Inflammatory macrophage treated with lipopolysaccharide for 1 hour (primary cell): Measurements from ENCODE around the gene ADCY1.

Experiments
- DNase-seq, 2 donors: peaks; one replicate each; pipeline ENCODE4 v3.0.0-alpha.2; 2020 to 2022

ADCY1 gene

DNA sequence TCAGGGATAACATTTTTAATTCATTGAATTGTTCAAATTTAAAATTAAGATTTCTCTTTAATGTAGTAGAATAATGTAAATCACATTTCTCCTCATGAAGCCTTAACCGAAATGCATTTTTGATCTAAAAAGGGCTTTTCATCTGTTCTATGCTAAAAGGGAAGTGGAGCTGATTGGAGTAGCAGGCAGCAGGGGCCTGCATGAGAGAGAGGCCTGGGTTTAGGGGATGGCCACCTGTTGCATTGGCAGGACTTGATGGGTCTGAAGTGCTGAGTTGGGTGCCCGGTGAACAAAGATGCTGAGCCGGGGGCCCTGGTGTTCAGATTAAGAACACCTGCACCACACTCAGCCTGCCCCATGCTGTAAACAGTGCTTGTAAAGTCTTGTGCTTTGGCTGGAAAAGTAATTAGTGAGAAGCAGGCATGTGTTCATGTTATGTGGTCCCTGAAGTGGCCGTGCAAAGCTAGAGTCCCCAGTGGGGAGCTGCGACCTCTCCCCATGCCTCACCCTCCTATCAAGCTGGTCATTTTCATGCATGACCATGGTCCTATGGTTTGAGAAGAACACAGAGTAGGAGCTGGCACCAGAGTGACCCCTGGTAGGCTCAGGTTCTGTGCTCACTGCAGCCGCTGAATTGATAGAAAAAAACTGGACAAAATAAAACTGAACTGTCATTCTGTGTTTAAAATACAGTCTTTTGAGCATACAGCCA lies 124.3 kb downstream of the ADCY1 start:
- no peak for DNase-seq

GRCh38 chr7:45699015-45699309 lies 124.8 kb downstream of the ADCY1 start:
- DNase-seq: no peak

GRCh38 chr7:45699726-45700390 lies 125.7 kb downstream of the ADCY1 start:
- no peak for DNase-seq

DNA sequence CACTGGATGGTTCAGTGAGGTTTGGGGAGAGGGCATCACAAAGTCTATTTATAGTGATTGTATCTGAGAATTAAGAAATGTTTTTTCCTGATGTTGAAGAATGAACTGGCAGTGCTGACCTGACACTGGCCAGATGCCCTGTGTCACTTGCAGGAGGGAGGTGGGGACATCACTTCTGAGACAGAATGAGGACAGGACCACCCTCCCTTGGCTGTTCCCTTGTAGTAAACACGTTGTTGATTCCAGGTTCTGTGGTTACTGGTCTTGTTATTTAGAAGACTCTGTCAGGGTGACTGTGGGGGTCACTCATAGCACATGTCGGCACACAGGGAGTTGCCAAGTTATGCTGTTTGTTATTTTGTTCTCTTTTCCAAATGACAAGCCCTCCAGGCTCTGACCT lies 126.4 kb downstream of the ADCY1 start:
- no peak for DNase-seq

DNA sequence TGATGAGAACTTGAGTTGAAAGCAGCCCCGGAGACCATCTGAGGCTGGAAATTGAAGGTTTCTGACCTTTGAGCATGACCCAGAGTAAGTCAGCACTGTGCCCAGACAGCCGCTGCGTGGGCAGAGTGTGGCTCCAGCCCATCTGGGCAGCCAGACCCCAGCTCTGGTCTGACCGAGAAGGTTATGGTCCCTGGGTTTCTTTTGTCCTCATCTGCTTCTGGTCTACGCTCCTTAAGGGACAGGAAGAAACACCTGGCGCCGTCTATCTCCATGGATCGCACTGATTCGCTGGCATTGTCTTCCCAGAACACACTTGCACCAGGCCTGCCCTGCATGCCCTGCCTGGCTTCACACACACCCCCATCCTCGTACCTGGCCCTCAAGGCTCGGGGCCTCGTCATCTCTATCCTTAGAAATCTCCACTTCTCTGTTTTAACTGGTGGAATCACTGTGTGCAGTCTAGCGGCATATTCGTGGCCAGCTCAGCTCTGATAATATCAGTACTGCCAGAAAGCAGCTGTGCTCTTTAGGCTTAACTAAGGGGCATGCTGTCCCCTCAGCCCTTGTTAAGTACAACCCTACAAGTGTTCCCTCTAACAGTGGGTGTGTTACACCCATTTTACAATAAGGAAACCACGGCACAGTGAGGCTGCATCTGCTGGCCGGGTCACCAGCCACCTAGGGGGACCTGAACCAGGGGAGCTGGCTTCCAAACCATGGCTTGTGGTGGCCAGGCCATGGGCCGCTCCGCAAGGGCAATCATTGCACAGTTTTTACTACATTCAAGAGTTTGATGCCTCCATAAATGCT lies 127.7 kb downstream of the ADCY1 start:
- DNase-seq: no peak

- no peak for DNase-seq
Observed at GRCh38 chr7:45702751-45703150, 128.6 kb downstream of the ADCY1 start.

DNA sequence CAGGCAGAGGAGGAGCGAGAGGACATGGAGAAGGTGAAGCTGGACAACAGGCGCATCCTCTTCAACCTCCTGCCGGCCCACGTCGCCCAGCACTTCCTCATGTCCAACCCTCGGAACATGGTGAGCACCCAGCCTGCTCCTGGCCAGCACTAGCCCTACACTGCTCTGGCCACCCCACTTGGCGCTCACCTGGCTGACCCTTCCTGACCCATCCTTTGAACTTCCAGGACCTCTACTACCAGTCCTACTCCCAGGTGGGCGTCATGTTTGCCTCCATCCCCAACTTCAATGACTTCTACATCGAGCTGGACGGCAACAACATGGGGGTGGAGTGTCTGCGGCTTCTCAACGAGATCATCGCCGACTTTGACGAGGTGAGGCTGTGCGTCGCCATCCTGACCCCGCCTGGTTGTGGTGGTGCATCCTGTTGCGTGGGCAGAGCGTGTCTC lies 129.2 kb downstream of the ADCY1 start:
- no peak for DNase-seq

DNA sequence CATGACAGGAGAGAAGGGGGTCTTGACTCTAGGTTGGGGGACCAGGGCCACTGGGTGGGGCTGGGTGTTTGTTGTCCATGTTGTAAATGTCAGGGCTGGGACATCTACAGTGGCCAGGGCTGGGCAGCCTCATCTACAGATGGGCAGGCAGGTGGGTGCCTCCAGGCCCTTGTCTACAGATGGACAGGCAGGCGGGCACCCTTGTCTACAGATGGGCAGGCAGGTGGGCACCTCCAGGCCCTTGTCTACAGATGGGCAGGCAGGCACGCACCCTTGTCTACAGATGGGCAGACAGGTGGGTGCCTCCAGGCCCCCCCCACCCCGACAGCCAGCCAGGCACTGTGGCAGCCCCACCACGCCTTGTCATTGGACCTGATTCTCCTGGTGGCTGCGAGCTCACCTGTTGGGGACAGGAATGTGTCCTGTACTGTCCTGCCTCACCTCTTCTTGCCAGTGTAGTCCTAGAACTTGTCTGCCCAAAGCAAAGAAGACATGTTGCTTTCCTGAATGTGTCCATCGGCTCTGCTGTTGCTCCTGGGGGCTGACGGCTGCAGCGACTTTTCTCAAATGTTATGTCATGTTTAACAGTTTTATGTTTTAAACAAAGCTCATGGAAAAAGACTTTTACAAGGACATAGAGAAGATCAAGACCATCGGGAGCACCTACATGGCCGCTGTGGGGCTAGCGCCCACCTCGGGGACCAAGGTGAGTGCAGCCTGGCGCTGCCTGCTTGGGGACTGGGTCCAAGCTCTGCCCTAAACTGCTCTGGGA lies 129.9 kb downstream of the ADCY1 start:
- DNase-seq: no peak

GRCh38 chr7:45704683-45705016 lies 130.5 kb downstream of the ADCY1 start:
- no peak for DNase-seq

GRCh38 chr7:45708046-45708950 lies 134.1 kb downstream of the ADCY1 start:
- no peak for DNase-seq

DNA sequence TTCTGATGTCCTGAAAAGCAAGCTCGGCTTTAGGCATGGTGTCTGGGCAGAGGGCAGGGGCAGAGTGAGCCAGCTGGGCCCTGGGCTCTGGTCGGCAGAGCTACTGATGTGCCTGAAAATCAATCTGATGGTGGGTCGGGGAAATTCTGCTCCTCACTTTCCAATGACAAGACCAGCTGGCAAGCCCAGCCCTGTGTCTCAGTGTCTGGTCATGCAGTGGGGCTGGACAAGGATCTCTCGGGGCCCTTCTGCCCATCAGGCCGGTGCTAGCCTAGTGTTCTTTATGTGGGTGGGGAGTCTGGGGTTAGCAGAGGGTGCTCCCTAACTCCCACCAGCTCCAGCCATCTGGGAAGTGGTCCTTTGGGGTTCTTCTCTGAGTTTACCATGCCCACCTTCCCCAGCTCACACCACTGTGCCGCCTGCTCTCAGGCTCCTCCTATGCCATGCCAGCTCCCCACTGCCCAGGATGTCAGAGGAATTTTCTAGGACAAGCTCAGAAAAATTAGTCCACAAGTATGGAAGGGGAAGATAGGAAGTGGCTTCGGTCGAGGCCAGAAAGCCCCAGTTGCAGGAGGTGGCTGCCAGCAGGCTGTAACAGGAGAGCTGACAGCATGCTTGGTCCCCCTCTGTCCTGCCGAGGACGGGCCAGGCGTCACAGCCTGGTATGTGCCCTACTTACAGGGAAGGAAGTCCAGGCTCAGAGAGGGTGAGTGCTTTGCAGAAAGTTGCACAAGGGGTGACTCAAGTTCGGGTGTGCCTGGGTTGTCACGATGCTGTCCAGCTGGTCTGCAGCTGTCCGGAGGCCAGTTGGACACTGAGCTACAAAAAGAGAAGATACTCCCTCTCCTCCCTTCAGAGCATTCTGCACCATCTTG lies 135.2 kb downstream of the ADCY1 start:
- DNase-seq: no peak

DNA sequence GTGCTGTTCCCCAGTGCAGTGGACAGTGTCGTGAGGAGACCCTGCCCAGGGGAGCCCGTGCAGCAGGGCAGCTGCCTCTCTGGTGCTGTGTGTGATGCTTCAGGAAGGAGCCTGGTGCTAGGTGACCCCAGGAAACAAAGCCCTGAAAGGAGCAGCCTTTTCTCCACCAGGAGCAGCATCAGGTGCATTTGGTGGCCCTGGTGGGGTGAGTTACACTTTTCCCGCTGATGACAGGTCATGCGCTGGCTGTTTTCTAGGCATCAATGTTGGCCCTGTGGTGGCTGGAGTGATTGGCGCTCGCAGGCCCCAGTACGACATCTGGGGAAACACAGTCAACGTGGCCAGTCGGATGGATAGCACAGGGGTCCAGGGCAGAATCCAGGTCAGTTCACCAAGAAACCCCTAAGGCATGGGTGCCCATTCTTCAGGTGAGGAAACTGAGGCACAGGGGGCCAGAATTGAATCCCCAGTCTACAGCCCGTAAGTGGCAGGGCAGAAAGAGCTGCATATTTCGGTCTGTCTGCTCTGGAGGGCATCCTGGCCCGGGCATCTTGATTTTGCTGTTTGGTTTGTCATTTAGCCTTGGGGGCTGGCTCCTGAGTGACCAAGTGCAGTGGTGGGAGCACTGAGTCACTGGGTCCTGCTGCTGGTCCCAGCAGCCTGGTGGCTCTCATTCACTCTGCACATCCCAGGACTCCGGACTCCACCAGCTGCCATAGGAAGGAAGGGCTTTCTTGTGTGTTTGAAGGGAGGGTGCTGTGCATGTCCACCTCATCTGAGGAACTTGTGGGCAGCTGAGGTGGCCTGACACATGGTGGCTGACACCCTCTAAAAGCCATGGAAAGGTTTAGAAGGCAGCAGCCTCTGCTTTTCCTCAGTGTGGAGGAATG lies 136.3 kb downstream of the ADCY1 start:
- no peak for DNase-seq

- no peak for DNase-seq
Observed at GRCh38 chr7:45711161-45711490, 137.0 kb downstream of the ADCY1 start.

GRCh38 chr7:45712057-45712689 lies 138.0 kb downstream of the ADCY1 start:
- no peak for DNase-seq

DNA sequence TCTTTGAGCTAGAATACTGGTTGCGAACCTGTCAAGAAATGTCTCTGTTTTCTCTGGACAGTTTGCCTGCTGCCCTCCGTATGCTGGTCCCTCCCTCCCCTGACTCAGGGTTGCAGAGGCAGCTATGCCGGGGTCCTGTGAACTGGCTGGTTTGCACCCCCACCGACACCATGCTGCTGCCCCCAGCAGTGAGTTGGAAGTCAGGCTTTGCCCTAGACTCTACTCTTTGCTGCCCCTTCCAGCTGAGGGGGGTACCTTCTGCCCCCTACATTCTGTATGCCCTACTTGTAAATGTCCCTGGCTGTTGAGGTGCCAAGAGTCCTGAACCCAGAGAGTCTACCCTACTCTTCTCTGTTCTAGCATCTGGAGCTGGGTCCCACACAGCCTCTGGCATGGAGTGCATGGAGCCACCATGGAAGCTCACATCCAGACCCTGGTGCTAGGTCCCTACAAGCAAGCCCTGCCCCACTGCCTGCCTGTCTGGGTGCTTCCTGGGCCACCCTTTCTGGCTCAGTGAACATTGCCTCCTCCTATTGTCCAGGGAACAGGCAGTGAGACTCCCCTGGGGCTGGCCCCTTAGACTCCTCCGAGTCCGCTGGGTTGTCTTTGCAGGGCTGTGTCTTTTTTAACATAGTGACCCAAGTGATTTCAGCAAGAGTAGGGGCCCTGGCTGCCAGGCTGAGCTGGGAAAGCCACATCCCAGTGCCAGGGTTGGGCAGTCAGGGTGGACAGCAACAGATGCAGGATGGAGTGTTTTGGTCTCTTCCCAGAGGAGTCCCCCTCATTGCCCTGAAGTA lies 138.9 kb downstream of the ADCY1 start:
- DNase-seq: no peak

DNA sequence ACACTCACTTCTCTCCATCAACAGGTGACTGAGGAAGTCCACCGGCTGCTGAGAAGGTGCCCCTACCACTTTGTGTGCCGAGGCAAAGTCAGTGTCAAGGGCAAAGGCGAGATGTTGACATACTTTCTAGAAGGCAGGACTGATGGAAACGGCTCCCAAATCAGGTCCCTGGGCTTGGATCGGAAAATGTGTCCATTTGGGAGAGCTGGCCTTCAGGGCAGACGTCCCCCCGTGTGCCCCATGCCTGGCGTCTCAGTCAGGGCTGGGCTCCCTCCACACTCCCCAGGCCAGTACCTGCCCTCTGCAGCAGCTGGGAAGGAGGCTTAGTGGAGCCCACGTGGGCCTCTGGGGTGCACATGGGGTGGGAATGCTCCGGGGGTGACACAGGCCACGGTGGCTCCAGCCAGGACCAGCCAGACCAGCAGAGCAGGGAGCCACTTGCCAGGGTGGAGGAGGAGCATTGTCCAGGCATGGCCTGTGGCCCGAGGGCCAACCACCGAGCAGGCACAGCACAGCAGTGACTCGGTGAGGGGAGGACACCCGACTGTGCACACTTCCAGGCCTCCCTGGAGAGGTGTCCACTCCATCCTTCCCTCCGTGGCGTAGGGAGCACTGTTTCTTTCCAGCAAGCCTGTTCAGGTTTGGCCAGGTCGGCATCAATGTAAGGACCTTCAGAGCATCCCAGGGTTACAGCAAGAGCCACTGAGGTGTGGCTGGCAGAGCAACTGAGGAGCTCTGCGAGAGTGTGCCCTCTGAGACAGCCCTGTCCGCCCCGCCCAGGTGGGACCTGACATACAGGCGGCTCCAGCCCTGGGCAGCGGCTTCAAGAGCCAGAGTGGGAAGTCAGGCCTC lies 139.7 kb downstream of the ADCY1 start:
- no peak for DNase-seq

- no peak for DNase-seq
Observed at GRCh38 chr7:45714521-45714820, 140.3 kb downstream of the ADCY1 start.
